Daoy (cell line): ENCODE data around the gene ADARB1. TPM values are rescaled to one million over a fixed set of nuclear protein-coding genes. Genes with fewer than 3 reads are reported as not detected.
A peak's percentile ranks its signal among the peaks of the same experiment; 100 is the strongest.

ENCODE experiments used
- DNase-seq: peaks from one replicate; pipeline ENCODE4 v3.0.0-alpha.2; 2015; ENCODE audit warnings: low read depth
- total RNA-seq: library from RNA; depleted of rRNA; stranded (reverse); fragments of >200 nt; shearing (Covaris generic); gene quantifications from 2 replicates; pipeline ENCODE4 v1.2.3, GENCODE V29; 2014; rRNA removed

ADARB1 gene
- total RNA-seq, 1 experiment from 2014 or later, result 4.7 TPM

- peak; percentile 0 for DNase-seq
These were observed 189.9 kb downstream of the ADARB1 start for GRCh38 chr21:45264146-45264911.

GRCh38 chr21:45264912-45265515, 190.6 kb downstream of the ADARB1 start:
- DNase-seq, result peak; percentile 1

GRCh38 chr21:45265721-45266517, 191.5 kb downstream of the ADARB1 start:
- DNase-seq, result peak; percentile 3

GRCh38 chr21:45266518-45267389, 192.4 kb downstream of the ADARB1 start:
- peak; percentile 19 for DNase-seq

- peak; percentile 0 for DNase-seq
These were observed 193.0 kb downstream of the ADARB1 start for GRCh38 chr21:45267390-45267760.

GRCh38 chr21:45269861-45270260, 195.5 kb downstream of the ADARB1 start:
- DNase-seq, result peak; percentile 0

GRCh38 chr21:45270306-45270821, 196.0 kb downstream of the ADARB1 start:
- peak; percentile 11 for DNase-seq

Other genes with a start within 250 kb of the ADARB1 start
- 321 and 333 TPM in 2 replicates for gene PTTG1IP, start 200.9 kb upstream of the ADARB1 start, total RNA-seq
- 0.09 and 1.0 TPM in 2 replicates for gene ITGB2, start 153.7 kb upstream of the ADARB1 start, total RNA-seq
- 46.9 and 60.5 TPM in 2 replicates for gene SLX9, start 134.6 kb upstream of the ADARB1 start, total RNA-seq
- gene POFUT2, start 213.3 kb downstream of the ADARB1 start, total RNA-seq, result 22.6 and 27.3 TPM in 2 replicates